Jurkat, Clone E6-1 (cell line): Measurements from ENCODE around the gene UGT1A10.

ENCODE experiments used
- DNase-seq: peaks from one replicate; pipeline ENCODE4 v3.0.0-alpha.2; 2011; ENCODE audit warnings: low read depth, low spot score
- H3K4me3 ChIP-seq: 2 replicates; pipeline ENCODE4 v1.5.1; 2011; ENCODE audit warnings: mild to moderate bottlenecking, low read length, control low read depth, moderate library complexity

Gene UGT1A10

DNA sequence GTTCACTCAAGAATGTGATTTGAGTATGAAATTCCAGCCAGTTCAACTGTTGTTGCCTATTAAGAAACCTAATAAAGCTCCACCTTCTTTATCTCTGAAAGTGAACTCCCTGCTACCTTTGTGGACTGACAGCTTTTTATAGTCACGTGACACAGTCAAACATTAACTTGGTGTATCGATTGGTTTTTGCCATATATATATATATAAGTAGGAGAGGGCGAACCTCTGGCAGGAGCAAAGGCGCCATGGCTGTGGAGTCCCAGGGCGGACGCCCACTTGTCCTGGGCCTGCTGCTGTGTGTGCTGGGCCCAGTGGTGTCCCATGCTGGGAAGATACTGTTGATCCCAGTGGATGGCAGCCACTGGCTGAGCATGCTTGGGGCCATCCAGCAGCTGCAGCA, 123.8 kb downstream of the UGT1A10 start, which contains the start of gene UGT1A1:
Gene UGT1A1 (plus strand): TSS at position 228 of the 400 bp plus-strand sequence. CDS start 18 bp downstream, at position 246.
- no peak for DNase-seq
- H3K4me3 ChIP-seq: no peak within 1 kb of the TSS

DNA sequence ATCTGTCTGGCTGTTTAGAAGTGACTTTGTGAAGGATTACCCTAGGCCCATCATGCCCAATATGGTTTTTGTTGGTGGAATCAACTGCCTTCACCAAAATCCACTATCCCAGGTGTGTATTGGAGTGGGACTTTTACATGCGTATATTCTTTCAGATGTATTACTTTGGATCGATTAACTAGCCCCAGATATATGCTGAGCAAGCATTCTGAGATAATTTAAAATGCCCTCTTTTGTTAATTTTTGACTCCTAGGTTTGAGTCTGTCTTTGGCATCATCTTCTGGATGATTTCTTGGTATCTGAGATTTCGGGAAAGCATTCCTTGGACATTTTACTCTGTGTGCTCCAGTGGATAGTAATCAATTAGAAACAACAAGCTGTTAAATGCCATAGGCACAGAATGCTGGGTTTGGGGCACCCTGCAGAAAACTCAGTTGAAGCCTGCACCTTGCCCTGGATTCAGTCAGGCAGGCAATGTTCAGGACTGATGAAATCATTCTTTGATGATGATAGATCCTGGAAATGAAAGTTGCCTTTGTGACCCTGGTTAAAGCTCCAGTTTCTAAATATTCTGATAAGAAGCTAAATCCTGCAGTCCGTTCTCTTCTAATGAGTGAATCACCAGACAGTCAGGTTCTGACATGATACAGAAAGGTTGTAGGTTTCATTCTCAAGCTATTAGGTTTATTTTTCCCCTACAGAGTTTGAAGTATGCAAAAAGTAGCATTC, 125.0 kb downstream of the UGT1A10 start:
- DNase-seq: no peak
- no peak overlapping the region for H3K4me3 ChIP-seq

DNA sequence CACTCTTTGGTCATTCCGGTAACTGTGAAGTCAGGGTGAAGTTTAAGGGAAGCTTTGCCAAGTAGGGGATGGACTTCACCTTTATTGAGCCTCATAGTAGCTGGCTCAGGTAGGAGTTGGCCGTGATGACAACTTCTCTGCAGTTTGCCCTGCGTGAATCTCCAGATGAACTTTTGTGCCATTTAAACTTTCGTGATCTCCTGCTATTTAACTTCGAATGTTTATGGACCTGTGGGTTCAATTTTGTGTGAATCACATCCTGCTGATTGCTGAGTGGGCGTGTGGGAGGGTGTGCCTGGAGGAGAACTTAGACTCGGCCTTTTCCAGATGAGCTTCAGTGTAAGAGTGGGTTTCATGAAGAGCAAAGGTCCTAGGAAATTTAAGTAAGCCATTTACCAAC, 128.0 kb downstream of the UGT1A10 start:
- no peak overlapping the region for H3K4me3 ChIP-seq
- DNase-seq: no peak

DNA sequence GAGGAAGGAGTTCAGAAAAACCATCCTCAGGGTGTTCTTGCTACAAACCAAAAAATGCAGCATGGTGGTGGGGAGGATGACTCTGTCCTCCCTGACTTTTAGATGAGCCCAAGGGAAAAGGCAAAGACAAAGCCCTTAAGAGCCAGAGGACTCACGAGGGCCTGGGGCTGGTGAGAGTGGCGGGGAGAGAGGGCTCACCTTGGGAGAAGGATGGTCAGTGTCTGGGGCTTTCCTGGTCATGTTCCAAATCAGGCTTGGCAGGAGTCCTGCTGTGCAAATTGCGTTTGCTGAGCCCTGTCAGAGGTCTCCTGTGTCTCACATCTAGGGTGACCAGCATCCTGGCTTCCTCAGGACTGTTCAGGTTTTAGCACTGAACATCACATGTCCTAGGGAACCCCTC, 128.5 kb downstream of the UGT1A10 start:
- no peak overlapping the region for H3K4me3 ChIP-seq
- DNase-seq: no peak

DNA sequence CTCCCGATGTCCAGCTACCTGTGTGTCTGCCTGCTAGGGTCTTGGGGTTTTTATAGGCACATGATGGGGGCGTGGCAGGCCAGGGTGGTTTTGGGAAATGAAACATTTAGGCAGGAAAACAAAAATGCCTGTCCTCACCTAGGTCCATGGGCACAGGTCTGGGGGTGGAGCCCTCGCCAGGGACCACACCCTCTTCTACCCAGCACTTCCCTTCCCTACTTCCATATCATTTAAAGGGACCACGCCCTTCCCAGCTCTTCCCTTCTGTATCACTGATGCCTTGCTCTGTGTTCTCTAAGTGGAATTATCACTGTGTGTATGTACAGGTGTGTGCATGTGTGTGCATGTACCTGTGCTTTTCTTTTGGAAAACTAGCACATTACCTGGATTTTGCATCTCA, 130.2 kb downstream of the UGT1A10 start:
- DNase-seq: no peak

DNA sequence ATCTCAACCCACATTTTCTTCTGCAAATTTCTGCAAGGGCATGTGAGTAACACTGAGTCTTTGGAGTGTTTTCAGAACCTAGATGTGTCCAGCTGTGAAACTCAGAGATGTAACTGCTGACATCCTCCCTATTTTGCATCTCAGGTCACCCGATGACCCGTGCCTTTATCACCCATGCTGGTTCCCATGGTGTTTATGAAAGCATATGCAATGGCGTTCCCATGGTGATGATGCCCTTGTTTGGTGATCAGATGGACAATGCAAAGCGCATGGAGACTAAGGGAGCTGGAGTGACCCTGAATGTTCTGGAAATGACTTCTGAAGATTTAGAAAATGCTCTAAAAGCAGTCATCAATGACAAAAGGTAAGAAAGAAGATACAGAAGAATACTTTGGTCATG, 131.8 kb downstream of the UGT1A10 start:
- no peak for DNase-seq
- no peak overlapping the region for H3K4me3 ChIP-seq

More for the DNA sequence above, 130.2 kb downstream of the UGT1A10 start:
- H3K4me3 ChIP-seq: no peak overlapping the region

DNA sequence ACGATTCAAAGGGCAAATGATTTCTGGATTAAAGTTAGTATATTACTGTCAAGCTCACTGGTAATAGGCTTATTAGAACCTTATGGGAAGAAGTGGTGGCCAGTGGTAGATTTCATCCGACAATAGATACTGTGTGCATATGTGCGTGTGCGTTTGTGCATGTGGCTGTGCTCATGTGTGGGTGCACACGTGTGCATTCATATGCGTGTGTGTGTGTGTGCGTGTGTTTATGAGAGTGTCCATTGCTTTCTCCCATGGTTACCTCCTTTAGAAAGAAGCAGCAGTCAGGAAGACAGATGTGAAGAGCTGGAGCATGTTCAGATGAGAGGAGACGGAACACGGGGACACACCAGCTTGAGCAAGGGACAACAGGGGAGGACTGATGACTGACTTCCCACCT, 133.0 kb downstream of the UGT1A10 start:
- H3K4me3 ChIP-seq: no peak overlapping the region
- no peak for DNase-seq

DNA sequence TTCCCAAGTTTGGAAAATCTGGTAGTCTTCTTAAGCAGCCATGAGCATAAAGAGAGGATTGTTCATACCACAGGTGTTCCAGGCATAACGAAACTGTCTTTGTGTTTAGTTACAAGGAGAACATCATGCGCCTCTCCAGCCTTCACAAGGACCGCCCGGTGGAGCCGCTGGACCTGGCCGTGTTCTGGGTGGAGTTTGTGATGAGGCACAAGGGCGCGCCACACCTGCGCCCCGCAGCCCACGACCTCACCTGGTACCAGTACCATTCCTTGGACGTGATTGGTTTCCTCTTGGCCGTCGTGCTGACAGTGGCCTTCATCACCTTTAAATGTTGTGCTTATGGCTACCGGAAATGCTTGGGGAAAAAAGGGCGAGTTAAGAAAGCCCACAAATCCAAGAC, 135.9 kb downstream of the UGT1A10 start:
- no peak overlapping the region for H3K4me3 ChIP-seq
- DNase-seq: no peak

DNA sequence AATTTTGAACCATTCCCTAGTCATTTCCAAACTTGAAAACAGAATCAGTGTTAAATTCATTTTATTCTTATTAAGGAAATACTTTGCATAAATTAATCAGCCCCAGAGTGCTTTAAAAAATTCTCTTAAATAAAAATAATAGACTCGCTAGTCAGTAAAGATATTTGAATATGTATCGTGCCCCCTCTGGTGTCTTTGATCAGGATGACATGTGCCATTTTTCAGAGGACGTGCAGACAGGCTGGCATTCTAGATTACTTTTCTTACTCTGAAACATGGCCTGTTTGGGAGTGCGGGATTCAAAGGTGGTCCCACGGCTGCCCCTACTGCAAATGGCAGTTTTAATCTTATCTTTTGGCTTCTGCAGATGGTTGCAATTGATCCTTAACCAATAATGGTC, 136.3 kb downstream of the UGT1A10 start:
- DNase-seq: no peak

DNA sequence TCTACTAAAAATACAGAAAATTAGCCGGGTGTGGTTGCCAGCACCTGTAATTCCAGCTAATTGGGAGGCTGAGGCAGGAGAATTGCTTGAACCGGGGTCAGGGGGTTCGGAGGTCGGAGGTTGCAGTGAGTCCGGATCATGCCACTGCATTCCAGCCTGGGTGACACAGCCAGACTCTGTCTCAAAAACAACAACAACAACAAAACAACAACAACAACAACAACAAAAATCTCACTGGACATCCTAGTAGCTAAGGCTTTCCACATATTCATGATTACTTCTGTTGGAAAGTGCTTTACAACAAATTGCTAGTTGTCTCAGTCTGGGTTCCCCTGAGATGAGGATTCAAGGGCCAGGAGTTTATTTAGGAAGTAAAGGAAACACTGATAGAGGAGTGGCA, 137.6 kb downstream of the UGT1A10 start:
- no peak for DNase-seq
- no peak overlapping the region for H3K4me3 ChIP-seq

More for the DNA sequence above, 136.3 kb downstream of the UGT1A10 start:
- no peak overlapping the region for H3K4me3 ChIP-seq

DNA sequence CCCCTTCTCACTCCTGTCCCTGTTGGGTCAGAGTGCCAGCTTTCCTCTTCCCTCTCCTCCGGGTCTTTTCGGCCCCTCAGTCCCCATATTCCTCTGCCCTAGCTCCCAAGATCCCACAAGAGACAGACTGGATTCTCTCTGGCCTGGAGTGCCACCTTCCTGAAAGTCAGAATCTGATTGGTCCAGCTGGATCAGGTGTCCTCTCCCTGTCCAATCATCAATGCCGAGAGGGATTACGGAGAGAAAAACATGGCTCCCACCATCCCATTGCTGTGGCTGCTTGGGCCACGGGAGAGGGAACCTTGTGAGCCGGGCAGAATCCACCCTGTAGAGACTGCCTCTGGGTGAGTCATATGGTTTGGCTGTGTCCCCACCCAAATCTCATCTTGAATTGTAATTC, 139.2 kb downstream of the UGT1A10 start:
- no peak overlapping the region for H3K4me3 ChIP-seq
- DNase-seq: no peak

DNA sequence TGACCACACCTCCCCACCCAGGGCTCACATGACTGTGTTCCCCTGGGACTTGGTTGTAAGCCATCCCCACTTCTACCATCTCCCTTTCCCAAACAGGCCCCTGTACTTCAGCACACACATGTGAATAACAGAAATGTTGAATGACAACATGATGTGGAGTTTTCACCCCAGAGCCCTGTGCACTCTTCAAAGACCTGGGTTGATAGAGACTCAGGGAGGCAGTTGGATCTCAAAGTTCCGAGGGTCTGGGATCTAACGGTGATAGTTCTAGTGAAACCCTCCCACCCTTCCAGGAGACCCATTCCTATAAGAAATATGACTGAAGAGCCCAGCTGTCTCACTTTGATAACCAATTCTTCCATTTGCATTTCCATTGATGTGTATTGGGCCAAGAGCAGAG, 141.8 kb downstream of the UGT1A10 start, which contains the start of gene MROH2A:
Gene MROH2A (plus strand): TSS at position 301 of the 400 bp plus-strand sequence. CDS start 1,029 bp downstream, outside the sequence.
- no peak for DNase-seq

DNA sequence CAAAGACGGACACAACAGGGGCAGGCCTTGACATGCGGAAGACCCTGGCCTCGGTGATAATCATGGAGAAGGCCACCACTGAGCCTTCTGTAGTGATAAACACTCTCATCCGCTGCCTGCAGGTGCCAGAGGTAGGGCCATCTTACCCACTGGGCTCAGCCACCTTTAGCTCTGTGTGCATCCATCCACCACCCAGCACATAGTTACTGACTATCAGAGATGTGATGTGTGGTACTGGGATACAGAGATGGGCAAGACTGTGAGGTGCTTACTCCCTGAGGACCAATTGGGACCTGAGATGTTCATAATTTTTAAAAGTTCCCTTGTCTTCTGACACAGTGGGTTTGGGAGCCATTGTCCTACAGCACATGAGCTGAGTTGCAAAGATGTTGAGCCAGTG, 143.5 kb downstream of the UGT1A10 start:
- no peak for DNase-seq
- H3K4me3 ChIP-seq: no peak overlapping the region

More for the DNA sequence above, 141.8 kb downstream of the UGT1A10 start, which contains the start of gene MROH2A:
- no peak within 1 kb of the TSS for H3K4me3 ChIP-seq

DNA sequence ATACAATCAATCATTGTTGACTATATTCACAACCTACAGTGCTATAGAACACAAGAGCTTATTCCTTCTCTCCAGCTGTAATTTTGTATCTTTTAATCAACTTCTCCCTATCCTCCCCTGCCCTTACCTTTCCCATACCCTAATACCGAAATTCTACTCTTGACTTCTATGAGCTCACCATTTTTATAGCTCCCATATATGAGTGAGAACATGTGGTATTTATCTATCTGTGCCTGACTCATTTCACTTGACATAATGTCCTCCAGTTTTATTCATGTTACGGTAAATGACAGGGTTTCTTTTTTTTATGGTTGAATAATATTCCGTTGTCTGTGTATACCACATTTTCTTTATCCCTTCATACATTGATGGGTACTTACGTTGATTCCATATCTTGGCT, 144.5 kb downstream of the UGT1A10 start:
- no peak overlapping the region for H3K4me3 ChIP-seq
- DNase-seq: no peak

DNA sequence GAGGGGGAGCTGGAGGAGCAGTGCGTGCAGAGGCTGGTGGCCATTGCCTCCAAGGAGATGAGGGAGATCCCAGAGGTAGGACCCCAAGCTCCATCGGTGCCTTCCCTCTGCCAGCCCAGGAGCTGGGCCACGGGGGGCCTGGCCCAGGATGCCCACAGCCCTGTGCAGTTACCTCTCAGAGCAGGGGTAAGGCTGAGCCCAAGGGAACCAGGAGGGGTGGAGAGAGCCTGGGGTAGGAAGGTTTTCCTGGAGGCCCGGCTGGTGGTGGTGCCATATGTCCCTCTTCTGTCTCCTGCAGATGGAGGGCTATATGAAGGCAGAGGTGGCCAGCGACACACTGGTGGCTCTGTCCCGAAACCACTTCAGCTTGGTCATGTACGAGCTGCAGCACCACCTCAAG, 153.3 kb downstream of the UGT1A10 start:
- no peak overlapping the region for H3K4me3 ChIP-seq
- no peak for DNase-seq

DNA sequence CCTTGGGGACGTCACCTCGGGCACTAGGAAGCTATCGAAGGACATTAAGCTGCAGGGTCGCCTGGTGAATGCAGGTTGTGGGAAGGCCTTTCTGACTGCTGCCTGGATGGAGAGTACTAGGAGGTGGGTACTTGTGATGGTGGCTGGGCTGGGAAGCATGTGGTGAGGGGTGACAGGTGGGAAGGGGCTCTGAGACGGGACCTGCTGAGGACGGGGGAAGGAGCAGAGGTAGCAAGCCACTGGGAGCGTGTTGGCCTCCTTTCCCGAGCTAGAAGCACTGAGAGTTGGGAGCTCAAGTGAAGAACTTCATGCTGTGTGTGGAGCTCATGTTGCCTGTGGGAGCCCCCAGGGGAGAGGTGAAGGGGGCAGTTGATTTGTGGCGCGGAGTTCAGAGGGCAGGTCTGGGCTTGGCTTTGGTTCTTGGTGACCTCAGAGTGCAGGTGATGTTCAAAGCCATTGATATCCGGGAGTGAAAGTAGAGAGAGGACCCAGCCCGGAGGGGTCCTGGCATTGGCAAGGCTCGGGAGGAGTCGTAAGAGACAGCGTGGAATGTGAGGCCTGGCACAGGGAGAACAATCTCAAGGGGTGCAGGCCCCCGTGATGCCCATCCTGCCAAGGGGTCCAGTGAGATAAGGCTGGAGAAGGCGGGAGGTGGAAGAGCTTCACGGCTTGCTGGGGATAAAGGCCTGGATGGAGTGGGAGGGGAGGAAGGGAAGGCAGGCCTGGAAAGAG, 155.1 kb downstream of the UGT1A10 start:
- no peak for DNase-seq
- no peak overlapping the region for H3K4me3 ChIP-seq

DNA sequence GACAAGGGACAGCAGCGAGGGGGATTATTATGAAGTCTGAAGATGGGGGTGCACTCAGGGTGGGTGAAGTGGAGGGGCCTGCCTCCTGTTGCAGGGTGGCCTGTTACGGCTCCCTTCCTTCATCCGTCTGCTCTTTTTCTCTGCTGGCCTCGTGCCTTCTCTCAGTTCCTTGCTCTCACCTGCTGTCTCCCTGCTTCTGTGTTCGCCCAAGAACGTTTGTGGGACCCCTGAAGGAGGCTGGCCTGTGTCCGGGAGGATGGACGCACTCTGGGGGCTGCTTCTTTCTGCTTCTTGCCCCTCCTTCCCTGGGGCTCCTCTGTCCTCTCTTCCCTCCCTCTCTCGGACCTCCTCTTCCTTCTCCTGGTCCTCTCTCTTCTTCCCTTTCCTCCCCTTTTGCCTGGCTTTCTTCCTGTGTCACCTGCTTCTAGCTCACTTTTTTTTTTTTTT, 155.7 kb downstream of the UGT1A10 start:
- H3K4me3 ChIP-seq: no peak overlapping the region
- DNase-seq: no peak

DNA sequence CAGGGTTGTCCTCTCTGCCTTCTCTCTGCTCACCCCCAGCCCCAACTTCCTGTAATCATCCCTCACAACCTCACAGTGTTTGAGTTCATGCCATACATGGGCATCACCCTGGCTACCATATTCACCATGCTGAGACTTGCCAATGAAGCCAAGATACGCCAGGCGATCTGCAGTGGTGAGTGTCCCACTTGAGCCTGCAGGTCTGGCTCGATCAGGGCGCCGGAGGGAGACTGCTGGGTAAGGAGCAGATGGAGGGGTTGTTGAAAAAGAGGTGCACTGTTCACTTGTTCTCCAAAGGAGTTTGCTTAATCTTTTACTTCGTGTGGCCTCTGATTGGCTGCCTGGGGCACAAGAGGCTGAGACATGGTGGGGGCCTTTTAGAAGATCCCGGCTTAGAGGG, 156.5 kb downstream of the UGT1A10 start:
- no peak overlapping the region for H3K4me3 ChIP-seq
- no peak for DNase-seq

DNA sequence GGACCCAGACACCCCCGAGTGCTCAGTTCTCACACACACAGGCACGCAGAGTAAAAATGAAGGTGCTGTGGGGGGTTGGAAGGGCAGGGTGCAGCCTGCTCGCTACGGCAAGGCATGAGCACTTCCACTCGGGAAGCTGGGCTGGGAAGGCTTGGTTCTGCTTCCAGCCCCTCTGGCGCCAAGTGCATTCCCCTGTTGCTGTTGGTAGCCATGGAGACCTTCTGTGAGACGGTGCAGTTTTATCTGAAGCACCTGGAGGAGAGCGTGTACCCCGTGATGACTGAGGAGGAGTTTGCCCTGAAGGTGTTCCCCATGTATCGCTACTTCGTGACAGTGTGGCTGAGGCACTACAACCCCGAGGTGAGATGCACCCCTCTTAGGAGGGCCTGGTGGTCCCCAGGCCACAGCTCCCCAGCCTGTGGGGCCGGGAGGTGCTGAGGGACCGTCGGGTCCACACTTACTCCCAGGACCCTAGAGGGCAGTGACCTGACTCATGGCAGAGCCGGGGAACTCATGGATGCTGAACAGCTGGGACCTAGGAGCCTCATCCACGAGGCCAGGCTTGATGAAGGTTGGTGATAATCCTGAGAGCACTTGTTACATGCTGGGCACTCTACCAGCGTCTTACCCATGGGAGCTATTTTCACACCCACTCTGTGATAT, 157.3 kb downstream of the UGT1A10 start:
- no peak overlapping the region for H3K4me3 ChIP-seq
- no peak for DNase-seq

DNA sequence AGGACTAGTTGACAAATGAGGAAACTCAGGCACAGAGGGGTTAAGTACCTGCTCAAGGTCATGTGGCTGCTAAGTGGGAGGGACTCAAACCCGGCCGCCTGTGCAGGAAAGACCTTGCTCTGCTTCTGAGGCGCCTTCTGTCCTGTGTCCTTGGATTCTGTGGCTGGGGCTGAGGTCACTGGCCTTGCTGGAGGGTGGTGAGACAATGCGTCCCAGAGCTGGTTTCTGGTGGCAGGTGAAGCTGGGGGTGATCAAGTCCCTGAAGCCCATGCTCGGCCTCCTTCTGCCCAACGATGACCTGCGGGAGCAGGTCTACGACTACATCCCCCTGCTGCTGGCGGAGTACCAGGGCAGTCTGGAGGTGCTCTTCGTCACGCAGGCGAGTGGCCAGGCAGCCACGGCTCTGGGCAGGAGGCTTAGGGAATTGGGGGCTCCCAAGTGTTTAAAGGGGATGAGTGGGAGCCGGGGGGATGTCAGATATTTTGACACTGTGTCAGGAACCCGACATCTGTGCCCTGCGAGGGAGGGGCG, 157.9 kb downstream of the UGT1A10 start:
- no peak overlapping the region for H3K4me3 ChIP-seq
- DNase-seq: no peak
